HG02938 (cell line): Measurements from ENCODE around the gene GSE1.
A peak's percentile ranks its signal among the peaks of the same experiment; 100 is the strongest.

Source experiments
- ATAC-seq: cut with Tn5 transposase; IDR thresholded peaks from one replicate; pipeline ENCODE4 v1.9.1; 2021; ENCODE audit warnings: mild to moderate bottlenecking, moderate library complexity; ENCODE audit not compliant: unreplicated experiment

Gene GSE1

DNA sequence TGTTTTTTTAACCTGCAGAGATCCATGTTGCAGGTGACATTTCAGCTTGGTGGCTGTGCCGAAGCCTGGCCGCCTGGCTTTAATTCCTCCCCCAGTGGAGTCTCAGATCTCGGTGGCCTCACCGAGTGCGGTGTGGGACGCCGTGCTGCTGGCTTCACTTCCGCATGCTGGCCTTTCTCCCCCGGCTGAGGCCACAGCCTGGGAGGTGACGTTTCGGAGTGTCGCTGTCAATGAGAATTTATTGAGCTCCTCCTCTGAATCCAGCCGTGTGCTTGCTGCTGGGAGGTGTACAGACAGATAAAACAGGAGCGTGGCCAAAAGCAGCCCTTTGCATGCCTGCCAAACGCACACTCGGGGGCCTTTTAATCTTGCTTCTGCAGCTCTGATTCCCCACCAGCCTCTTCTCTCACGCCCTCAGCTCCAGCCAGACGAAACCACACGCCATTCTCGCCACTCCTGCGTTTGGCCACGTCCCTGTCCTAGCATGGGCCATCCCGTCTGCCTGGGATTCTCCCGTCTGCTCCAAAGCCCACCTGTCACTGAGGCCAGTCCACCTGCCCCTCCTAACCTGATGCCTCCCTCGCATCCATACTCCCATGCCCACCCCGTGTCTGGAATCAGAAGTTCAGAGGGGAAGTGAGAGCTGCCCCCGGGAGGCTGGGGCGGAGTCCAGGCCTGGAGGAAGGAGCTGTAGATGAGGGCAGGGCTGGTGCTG, 3.6 kb downstream of the GSE1 start:
- peak; percentile 38 for ATAC-seq

DNA sequence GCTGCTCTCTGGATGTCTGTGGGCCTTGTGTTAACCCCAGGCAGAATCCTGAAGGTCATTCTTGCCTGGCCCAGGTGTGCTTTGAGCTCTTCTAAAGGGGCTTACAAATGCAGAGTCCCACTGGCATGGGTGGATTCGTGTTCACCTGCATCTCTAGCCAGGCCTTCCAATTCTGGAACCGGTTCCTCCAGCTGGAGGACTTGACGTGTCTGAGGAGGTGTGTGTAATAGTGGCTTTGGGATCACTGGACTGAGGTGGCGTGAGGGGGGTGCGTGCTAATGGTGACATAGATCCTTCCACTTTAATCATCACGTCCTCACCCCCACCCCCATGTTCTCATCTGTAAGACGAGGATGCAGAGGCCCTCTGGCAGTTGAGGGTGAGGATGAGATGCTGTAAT, 4.8 kb downstream of the GSE1 start:
- ATAC-seq = no peak

GRCh38 chr16:85618521-85618920, 5.4 kb downstream of the GSE1 start:
- no peak for ATAC-seq

- ATAC-seq = no peak
Measured at GRCh38 chr16:85619101-85619891, 6.2 kb downstream of the GSE1 start.

DNA sequence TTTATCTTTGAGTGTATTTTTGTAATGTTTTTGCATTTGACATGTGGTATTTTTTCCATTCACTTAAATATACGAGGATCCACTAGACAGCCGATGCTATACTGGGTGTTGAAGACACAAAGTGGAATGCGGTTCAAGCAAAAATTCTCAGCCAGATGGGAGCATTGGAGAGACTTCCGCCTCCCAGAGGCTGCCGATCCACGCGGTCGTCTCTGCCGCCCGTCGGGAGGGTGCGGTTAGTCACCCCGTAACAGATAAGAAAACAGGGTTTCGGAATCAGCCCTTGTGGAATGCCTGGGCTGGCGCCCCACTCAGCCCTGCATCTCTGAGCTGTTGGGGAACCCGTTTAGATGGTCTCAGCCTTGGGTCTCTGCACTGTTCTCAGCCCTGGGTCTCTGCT, 7.3 kb downstream of the GSE1 start:
- no peak for ATAC-seq

DNA sequence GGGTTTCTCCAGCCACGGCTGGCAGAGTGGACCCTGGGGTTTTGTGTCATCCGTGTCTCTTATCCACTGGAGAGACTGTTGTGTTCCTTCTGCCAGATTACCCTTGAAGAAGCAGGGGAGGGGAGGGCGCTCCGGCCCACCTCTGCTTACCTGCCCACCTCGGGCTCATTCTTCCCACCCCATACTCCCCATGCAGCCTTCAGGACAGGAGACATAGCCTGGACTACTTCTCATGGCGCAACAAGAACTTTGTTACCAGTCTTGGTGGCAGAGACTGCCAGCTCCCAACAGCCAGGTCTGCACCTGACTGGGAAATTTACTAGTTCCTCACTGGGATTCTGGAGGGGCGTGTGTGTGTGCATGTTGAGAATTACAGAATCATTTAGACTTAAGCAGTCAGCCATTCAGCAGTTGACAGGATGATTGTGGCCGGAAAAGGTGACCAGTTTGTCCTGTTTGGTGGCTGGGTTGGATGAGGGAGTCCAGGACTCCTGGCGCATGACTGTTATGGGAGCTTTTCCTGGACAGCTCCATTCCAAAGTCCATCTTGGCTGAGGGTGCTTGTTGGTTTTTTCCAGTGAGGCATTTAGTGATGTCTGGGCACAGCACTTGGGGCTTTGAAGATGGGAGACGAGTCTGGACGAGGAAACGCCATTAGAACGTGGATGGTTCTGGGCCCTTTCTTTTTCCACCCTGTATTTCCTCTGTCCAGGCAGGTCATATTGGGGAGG, 8.7 kb downstream of the GSE1 start:
- ATAC-seq = no peak

DNA sequence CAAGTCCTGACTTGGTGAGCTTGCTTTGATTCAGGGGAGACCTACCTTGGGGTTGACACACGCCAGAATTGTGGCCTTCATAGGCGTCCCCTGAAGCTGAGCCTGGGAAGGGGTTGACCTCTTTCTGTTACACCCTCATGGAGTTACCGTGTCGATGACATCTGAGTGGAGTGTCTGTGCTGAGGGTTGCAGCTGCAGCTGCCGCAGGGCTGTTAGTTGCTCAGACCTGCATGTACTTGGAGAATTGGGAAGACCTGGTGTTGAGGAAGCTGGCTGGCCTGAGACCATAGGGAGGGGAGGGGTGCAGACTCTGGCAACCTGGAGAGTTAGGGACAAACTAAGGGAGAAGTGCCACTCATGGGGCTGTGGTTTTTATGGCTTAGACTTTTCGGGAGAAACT, 9.6 kb downstream of the GSE1 start:
- ATAC-seq = no peak

DNA sequence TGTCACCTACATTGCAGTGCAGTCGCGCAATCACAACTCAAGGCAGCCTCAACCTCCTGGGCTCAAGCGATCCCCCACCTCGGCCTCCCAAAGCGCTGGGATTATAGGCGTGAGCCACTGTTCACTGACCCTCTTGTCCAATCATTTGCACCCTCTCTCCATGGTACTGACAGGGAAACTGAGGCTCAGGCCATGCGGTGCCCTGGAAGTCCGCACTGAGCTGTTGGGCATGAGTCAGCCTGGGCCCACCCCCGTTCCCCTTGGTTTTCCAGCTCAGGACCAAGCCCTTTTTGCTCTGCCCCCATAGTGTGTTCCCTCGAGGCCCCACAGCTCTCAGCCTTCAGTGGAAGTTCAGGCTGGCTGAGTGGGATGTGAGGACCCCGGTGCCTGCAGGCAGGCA, 10.1 kb downstream of the GSE1 start:
- no peak for ATAC-seq

DNA sequence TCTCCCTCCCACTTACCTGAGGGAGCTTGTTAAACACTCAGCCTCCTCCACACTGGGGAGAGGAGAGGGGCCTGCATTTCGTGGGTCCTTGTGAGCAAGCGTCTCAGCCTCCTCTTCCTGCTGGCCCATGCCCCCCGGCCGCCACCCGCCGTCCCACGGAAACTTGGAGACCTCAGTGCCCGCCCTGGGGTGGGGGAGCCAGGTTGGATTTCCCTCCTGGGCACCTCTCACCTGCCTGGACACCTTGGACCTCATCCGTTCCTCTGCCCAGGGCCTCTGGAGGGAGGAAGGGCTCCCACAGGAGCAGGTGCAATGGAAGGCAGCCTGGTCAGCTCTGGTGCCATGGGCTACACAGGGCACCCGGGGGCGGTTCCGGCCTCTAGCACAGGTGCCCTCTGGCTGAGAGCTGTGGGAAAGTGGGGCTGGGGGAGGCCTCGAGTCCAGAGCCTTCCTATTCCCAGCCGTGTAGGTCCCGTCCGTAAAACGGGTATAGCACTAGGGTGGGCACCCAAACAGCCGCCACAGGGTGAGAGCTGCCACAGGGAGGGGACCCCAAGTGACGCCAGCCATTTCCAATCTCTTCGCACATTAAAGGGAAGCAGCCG, 11.0 kb downstream of the GSE1 start:
- ATAC-seq = no peak

GRCh38 chr16:85624646-85625045, 11.5 kb downstream of the GSE1 start:
- no peak for ATAC-seq

GRCh38 chr16:85625053-85625452, 11.9 kb downstream of the GSE1 start:
- no peak for ATAC-seq

DNA sequence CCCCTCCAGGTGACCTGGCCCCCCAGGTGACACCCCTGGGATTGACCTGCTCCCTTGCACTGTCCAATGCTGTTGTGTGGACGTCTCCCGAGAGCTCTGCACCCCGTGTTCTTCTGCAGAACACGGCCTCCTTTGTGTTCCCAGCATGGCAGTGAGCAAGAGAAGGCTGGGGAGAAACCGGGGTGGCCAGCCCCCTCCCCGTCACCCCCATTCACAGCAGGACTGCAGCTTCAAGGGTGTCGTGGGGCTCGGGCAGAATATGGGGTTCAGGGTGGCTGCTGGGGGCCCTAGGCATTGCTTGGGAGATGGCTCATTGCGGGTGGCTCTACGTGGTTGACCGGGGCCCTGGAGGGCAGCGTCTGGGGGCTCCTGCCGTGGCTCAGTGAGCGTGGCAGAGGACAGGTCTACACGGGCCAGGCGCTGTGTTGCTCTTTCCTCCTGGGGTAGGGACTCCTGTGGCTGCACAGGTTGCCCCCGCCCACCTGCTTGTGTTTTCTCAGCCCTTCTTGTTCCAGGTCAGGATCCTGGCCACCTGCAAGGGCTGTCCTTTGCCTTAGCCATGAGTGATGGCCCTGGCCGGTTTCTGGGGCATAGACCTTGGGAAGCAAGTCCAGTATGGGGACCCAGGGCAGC, 12.5 kb downstream of the GSE1 start:
- ATAC-seq = no peak

- ATAC-seq = no peak
Measured at GRCh38 chr16:85626191-85626981, 13.3 kb downstream of the GSE1 start.

GRCh38 chr16:85627089-85627488, 14.0 kb downstream of the GSE1 start:
- ATAC-seq = no peak

DNA sequence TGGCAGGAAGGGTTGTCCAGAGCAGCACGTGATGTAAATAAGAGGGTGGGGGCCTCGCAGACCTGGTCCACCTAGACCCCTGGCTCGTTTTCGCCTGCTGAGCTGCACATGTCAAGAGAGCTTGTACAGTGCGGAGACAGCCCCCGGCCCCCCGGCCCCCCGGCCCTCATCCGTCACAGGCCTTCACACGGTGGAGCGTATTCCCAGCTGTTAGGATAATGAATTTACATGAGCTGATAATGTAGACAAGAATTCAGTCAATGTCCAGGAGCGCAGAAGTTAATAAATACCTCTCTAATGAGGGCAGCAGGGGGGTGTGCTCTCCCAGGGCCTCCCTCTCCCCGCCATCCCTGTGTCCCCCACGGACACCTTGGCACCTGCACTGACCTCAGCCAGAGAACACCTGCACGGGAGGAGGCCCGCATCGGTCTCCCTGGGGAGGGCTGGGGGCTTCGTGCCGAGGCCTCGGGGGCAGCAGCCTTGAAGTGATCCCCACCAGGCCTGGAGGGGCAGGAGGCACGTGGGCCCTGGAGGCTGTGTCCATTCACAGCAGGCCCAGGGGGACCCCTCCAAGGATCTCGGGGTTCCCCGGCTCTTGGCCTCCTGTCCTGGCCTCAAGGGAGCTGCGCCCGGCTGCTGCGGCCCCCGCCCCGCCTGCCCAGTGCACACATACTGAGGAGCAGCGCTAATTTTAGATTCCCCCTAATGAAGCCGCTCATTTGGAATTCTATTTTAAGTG, 14.6 kb downstream of the GSE1 start:
- no peak for ATAC-seq

GRCh38 chr16:85628265-85628556, 15.1 kb downstream of the GSE1 start:
- no peak for ATAC-seq

GRCh38 chr16:85628645-85629044, 15.5 kb downstream of the GSE1 start:
- ATAC-seq = no peak

DNA sequence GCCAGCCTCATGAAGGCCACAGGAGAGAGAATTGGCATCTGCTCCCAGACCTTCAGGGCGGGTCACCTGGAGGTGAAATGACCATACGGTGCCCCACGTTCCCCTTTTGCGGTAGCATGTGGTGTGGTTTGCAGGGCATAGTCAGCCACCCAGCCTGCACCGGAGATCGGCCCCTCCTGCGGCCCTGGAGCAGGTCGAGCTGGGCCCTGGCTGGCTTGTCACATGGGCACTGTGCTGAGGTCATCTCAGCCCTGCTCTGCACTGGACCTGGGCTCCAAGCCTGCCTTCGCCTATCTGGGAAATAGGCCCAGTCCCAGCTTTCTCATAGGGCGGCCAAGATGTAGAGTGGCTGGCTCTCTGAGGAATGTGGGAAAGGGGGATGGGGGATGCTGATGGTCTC, 16.2 kb downstream of the GSE1 start:
- no peak for ATAC-seq

- no peak for ATAC-seq
Measured at GRCh38 chr16:85629853-85630252, 16.7 kb downstream of the GSE1 start.

DNA sequence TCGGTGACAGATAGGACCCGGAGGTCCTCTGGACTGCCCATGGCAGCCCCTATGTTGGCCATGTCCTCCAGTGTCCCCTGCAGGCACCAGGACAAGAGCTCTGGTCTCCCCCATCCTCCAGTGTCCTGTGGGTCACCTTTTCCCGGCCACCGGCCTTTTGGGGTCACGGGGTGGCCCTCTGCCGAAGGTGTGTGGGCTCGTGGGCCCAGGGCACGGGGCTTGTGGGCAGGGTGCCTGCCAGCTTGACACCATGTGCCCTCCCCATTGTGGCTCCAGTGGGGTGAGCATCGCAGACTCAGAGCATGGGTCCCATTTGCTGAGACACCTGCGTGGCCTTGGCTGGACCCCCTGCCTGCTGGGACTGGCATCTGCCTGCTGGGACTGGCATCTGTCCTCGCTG, 18.1 kb downstream of the GSE1 start:
- ATAC-seq = no peak
